HT-29 (cell line): ENCODE measurements around the gene LCE1C. TPM values are rescaled to one million over a fixed set of nuclear protein-coding genes. Genes with fewer than 3 reads are reported as not detected.

ENCODE experiments used
- DNase-seq: peaks from one replicate; pipeline ENCODE4 v3.0.0-alpha.2; 2015; ENCODE audit warnings: low spot score
- total RNA-seq: library from RNA; depleted of rRNA; stranded (reverse); fragments of >200 nt; shearing (Covaris generic); gene quantifications from 2 replicates; pipeline ENCODE4 v1.2.3, GENCODE V29; 2014; rRNA removed

Gene LCE1C
- total RNA-seq, 1 experiment from 2014 or later = not detected

GRCh38 chr1:152759453-152760173 lies 46.8 kb downstream of the LCE1C start:
- no peak for DNase-seq

- DNase-seq = no peak
Observed at GRCh38 chr1:152758636-152759035, 47.8 kb downstream of the LCE1C start.

- no peak for DNase-seq
Observed at GRCh38 chr1:152757747-152758146, 48.7 kb downstream of the LCE1C start, which contains the start of gene KPRP. Gene KPRP, plus strand, starts transcription at chr1:152758025. Its CDS starts 1,564 bp downstream, at chr1:152759589.

GRCh38 chr1:152756872-152757271 lies 49.6 kb downstream of the LCE1C start:
- no peak for DNase-seq

Other genes starting within 250 kb of the LCE1C start
- not detected in 2 replicates for gene LCE3E, start 239.9 kb downstream of the LCE1C start, total RNA-seq
- gene LCE3D, start 226.1 kb downstream of the LCE1C start, total RNA-seq = not detected in 2 replicates
- gene LCE3C, start 206.4 kb downstream of the LCE1C start, total RNA-seq = not detected in 2 replicates
- gene LCE3B, start 192.8 kb downstream of the LCE1C start, total RNA-seq = not detected in 2 replicates
- gene LCE3A, start 183.5 kb downstream of the LCE1C start, total RNA-seq = not detected in 2 replicates
- gene LCE2D, start 143.3 kb downstream of the LCE1C start, total RNA-seq = not detected in 2 replicates
- gene LCE2C, start 131.4 kb downstream of the LCE1C start, total RNA-seq = not detected in 2 replicates
- gene LCE2B, start 120.5 kb downstream of the LCE1C start, total RNA-seq = not detected in 2 replicates
- not detected in 2 replicates for gene LCE2A, start 108.3 kb downstream of the LCE1C start, total RNA-seq
- not detected in 2 replicates for gene LCE4A, start 98.5 kb downstream of the LCE1C start, total RNA-seq
- not detected in 2 replicates for gene KPRP, start 48.6 kb downstream of the LCE1C start, total RNA-seq
- gene LCE1F, start 31.5 kb downstream of the LCE1C start, total RNA-seq = not detected in 2 replicates
- 3.0 and 5.2 TPM in 2 replicates for gene LCE1E, start 20.4 kb downstream of the LCE1C start, total RNA-seq
- gene LCE1D, start 9.9 kb downstream of the LCE1C start, total RNA-seq = not detected in 2 replicates
- not detected in 2 replicates for gene LCE1B, start 5.3 kb upstream of the LCE1C start, total RNA-seq
- gene LCE1A, start 20.8 kb upstream of the LCE1C start, total RNA-seq = not detected in 2 replicates
- gene LCE6A, start 36.2 kb upstream of the LCE1C start, total RNA-seq = not detected in 2 replicates
- not detected in 2 replicates for gene LCE7A, start 53.3 kb upstream of the LCE1C start, total RNA-seq
- not detected in 2 replicates for gene SMCP, start 71.7 kb upstream of the LCE1C start, total RNA-seq
- gene IVL, start 101.9 kb upstream of the LCE1C start, total RNA-seq = 2.0 and 2.2 TPM in 2 replicates
- not detected in 2 replicates for gene SPRR5, start 140.6 kb upstream of the LCE1C start, total RNA-seq
- gene SPRR4, start 164.0 kb upstream of the LCE1C start, total RNA-seq = not detected in 2 replicates
- gene SPRR1A, start 177.4 kb upstream of the LCE1C start, total RNA-seq = not detected in 2 replicates
- gene SPRR3, start 195.1 kb upstream of the LCE1C start, total RNA-seq = 0.10 and 0.20 TPM in 2 replicates
- 0.57 and 1.9 TPM in 2 replicates for gene SPRR1B, start 224.6 kb upstream of the LCE1C start, total RNA-seq
- gene SPRR2D, start 234.5 kb upstream of the LCE1C start, total RNA-seq = not detected in 2 replicates